Panc1 (cell line): Measurements from ENCODE around the gene PNLIPRP2. TPM values are rescaled to one million over a fixed set of nuclear protein-coding genes. Genes with fewer than 3 reads are reported as not detected.

Experiments used
- ATAC-seq: fragments of 200-7000 bp; cut with Tn5 transposase; 2 replicates; pipeline ENCODE4 v1.9.1; 2020; ENCODE audit warnings: mild to moderate bottlenecking, moderate library complexity
- BruUV-seq: library from RNA; stranded (reverse); fragments of 400-500 nt; replicated peaks from 2 replicates; lab custom pipeline; 2021; lab: Mats Ljungman, UMichigan
- CTCF ChIA-PET: fragments of 300-600 bp; sonication (Branson Sonifier 250); formaldehyde crosslinking; loops from one replicate; lab custom pipeline; 2022; ENCODE audit warnings: antibody characterized with exemption; lab: Charles Lee
- POLR2A ChIA-PET: fragments of 300-600 bp; sonication (Branson Sonifier 250); formaldehyde crosslinking; loops from one replicate; lab custom pipeline; 2022; ENCODE audit warnings: antibody characterized with exemption; lab: Charles Lee
- DNase-seq: peaks from one replicate; pipeline ENCODE4 v3.0.0-alpha.2; 2010; ENCODE audit warnings: low read depth, low spot score
- H3K27ac ChIP-seq: 2 replicates; pipeline ENCODE4 v1.5.1; 2011; ENCODE audit warnings: mild to moderate bottlenecking, low read length, inconsistent platforms
- H3K27me3 ChIP-seq: fragments of 200-500 bp; sonication (Bioruptor generic); 2 replicates; pipeline ENCODE4 v1.6.0; 2014; ENCODE audit warnings: low read length, inconsistent platforms; ENCODE audit not compliant: control insufficient read depth, insufficient read depth
- H3K36me3 ChIP-seq: fragments of 200-500 bp; sonication (Bioruptor generic); 2 replicates; pipeline ENCODE4 v1.5.1; 2014; ENCODE audit warnings: inconsistent platforms, mild to moderate bottlenecking, low read length, moderate library complexity; ENCODE audit not compliant: control insufficient read depth, insufficient read depth
- H3K4me1 ChIP-seq: 2 replicates; pipeline ENCODE4 v1.5.1; 2011; ENCODE audit warnings: inconsistent platforms, mild to moderate bottlenecking, low read length, moderate library complexity; ENCODE audit not compliant: control insufficient read depth, insufficient read depth
- H3K4me3 ChIP-seq, 2 experiments: 2 replicates each; pipeline ENCODE4 v1.5.1; 2011 to 2012; ENCODE audit warnings: low read depth in 2 of 2, low read length in 2 of 2, mild to moderate bottlenecking in 2 of 2, inconsistent platforms in 1 of 2, moderate library complexity in 1 of 2
- H3K9me3 ChIP-seq: fragments of 200-500 bp; sonication (Bioruptor generic); 2 replicates; pipeline ENCODE4 v1.5.1; 2014; ENCODE audit warnings: low read depth, mild to moderate bottlenecking, inconsistent platforms, low read length, moderate library complexity; ENCODE audit not compliant: control insufficient read depth, insufficient read depth
- POLR2AphosphoS5 ChIP-seq: IDR thresholded peaks from 2 replicates; pipeline ENCODE4 v1.6.1; 2012; ENCODE audit warnings: mild to moderate bottlenecking, low read depth, low read length, moderate library complexity
- SIN3A ChIP-seq: IDR thresholded peaks from 2 replicates; pipeline ENCODE4 v1.6.1; 2012; ENCODE audit warnings: low read depth, mild to moderate bottlenecking, low read length, moderate library complexity, borderline replicate concordance; ENCODE audit not compliant: insufficient read depth
- TCF7L2 ChIP-seq: IDR thresholded peaks from 2 replicates; pipeline ENCODE4 v1.6.1; 2011; ENCODE audit warnings: mild to moderate bottlenecking, low read depth, low read length, inconsistent platforms
- in situ Hi-C: cut with HindIII; loops from 2 replicates; pipeline ENCODE4 v1.10.0; 2016; ENCODE audit warnings: low sequenced_read_pairs, low pct_unique_long_range_greater_than_20kb
- intact Hi-C: fragments of 100-400 bp; cut with micrococcal nuclease; formaldehyde crosslinking; loops from one replicate; pipeline ENCODE4 v1.10.0; 2022; ENCODE audit not compliant: unreplicated experiment
- total RNA-seq: library from RNA; stranded (reverse); gene quantifications from one replicate; pipeline ENCODE4 v1.2.1, GENCODE V29; 2021; ENCODE audit not compliant: unreplicated experiment
- TF ChIP-seq, protein P1 (sequence below): fragments of 450-650 bp; IDR thresholded peaks from 2 replicates; pipeline ENCODE4 v1.5.1; 2017; ENCODE audit warnings: mild to moderate bottlenecking
- TF ChIP-seq, protein P2 (sequence below), 2 experiments: IDR thresholded peaks; 2 replicates each; pipeline ENCODE4 v1.6.1; 2011 to 2012; ENCODE audit warnings: low read depth in 2 of 2, control low read depth in 1 of 2, low read length in 1 of 2, mild to moderate bottlenecking in 1 of 2, moderate library complexity in 1 of 2; ENCODE audit not compliant: insufficient read depth in 1 of 2

PNLIPRP2 gene
- total RNA-seq, 1 experiment from 2014 or later = 0.72 TPM

DNA sequence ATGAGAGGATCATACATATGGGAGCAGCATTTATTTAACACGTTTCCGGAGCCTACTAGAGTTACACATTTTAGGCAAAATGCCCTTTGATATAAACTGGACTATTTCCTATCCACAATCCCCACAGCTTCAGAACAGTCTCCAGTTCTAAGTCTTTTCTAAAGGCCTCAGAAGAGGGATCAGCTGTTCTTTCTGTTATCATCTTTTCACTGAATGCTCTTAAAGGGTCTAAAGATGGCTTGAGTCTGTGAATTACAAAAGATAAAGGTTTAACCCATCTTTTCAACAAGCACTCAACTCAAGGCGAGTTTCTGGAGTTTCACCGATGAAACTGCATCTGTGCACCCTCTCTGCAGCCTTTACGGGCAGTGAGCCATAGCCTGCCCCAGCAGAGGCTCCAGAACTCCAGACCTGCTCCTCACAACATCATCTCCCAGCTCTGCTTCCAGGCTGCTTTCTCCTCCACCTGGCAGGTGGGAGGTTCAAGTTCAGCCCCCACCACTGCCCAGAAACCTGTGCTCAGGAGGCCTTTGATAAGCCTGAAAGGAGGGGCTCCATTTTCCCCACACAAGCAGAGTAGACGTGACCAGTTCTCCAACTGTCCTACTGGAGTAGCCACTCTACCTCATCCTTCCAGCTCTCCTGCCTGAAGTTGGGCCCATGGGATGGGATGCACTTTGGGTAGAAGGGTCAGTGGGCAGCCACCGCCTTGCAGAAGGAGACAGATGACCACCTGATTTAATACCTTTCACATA lies 68.2 kb downstream of the PNLIPRP2 start:
- H3K27me3 ChIP-seq = no peaks in the 10 kb centered on the region
- intact Hi-C loops (no loop called here), in situ Hi-C loops (loop anchor here (10.0 kb wide), 1 partner anchor 86 kb away; no protein-coding TSS in a partner anchor)
- H3K36me3 ChIP-seq = no peaks in the 10 kb centered on the region
- TF ChIP-seq POLR2AphosphoS5 (no peak), TCF7L2 (no peak), SIN3A (no peak)
- TF ChIP-seq, protein P1, sequence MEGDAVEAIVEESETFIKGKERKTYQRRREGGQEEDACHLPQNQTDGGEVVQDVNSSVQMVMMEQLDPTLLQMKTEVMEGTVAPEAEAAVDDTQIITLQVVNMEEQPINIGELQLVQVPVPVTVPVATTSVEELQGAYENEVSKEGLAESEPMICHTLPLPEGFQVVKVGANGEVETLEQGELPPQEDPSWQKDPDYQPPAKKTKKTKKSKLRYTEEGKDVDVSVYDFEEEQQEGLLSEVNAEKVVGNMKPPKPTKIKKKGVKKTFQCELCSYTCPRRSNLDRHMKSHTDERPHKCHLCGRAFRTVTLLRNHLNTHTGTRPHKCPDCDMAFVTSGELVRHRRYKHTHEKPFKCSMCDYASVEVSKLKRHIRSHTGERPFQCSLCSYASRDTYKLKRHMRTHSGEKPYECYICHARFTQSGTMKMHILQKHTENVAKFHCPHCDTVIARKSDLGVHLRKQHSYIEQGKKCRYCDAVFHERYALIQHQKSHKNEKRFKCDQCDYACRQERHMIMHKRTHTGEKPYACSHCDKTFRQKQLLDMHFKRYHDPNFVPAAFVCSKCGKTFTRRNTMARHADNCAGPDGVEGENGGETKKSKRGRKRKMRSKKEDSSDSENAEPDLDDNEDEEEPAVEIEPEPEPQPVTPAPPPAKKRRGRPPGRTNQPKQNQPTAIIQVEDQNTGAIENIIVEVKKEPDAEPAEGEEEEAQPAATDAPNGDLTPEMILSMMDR = no peak
- TF ChIP-seq, protein P2, sequence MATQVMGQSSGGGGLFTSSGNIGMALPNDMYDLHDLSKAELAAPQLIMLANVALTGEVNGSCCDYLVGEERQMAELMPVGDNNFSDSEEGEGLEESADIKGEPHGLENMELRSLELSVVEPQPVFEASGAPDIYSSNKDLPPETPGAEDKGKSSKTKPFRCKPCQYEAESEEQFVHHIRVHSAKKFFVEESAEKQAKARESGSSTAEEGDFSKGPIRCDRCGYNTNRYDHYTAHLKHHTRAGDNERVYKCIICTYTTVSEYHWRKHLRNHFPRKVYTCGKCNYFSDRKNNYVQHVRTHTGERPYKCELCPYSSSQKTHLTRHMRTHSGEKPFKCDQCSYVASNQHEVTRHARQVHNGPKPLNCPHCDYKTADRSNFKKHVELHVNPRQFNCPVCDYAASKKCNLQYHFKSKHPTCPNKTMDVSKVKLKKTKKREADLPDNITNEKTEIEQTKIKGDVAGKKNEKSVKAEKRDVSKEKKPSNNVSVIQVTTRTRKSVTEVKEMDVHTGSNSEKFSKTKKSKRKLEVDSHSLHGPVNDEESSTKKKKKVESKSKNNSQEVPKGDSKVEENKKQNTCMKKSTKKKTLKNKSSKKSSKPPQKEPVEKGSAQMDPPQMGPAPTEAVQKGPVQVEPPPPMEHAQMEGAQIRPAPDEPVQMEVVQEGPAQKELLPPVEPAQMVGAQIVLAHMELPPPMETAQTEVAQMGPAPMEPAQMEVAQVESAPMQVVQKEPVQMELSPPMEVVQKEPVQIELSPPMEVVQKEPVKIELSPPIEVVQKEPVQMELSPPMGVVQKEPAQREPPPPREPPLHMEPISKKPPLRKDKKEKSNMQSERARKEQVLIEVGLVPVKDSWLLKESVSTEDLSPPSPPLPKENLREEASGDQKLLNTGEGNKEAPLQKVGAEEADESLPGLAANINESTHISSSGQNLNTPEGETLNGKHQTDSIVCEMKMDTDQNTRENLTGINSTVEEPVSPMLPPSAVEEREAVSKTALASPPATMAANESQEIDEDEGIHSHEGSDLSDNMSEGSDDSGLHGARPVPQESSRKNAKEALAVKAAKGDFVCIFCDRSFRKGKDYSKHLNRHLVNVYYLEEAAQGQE (IDR thresholded peaks at IDR 0.05; ENCODE audit: insufficient read depth in 1 of 2, low read depth in 2 of 2, low read length in 1 of 2) = no peak
- H3K9me3 ChIP-seq = no peaks in the 10 kb centered on the region
- H3K4me3 ChIP-seq = no peak overlapping the region
- ChIA-PET CTCF (interaction anchor here (0.9 to 1.2 kb wide), 2 partner anchors 98 to 486 kb away, joined by 3 read pairs; no protein-coding TSS in a partner anchor), POLR2A (no interaction called here)
- ATAC-seq (no peak), DNase-seq (no peak)
- no TSS peak for BruUV-seq
- no peak overlapping the region for H3K27ac ChIP-seq
- H3K4me1 ChIP-seq = no peaks in the 10 kb centered on the region

DNA sequence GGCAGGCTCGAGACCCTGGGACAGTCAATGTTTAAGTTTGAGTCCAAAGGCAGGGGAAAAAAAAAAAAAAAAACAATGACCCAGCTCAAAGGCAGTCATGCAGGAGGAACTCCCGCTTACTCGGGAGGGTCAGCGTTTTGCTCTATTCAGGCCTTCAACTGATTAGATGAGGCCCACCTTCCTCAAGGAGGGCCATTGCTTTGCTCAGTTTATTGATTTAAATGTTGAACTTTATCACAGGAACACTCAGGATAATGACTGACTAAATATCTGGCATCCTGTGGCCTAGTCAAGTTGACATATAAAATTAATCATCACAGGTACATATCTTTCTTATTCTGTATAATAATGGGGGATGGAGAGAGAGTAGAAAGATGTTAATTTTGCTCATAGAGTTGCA lies 69.0 kb downstream of the PNLIPRP2 start:
- Histone ChIP-seq H3K4me3 (no peak overlapping the region), H3K4me1 (no peaks in the 10 kb centered on the region), H3K36me3 (no peaks in the 10 kb centered on the region), H3K27me3 (no peaks in the 10 kb centered on the region), H3K27ac (no peak overlapping the region), H3K9me3 (no peaks in the 10 kb centered on the region)
- CTCF ChIA-PET = no interaction called here
- intact Hi-C loops = no loop called here
- in situ Hi-C loops = loop anchor here (10.0 kb wide), 1 partner anchor 85 kb away; no protein-coding TSS in a partner anchor
- TF ChIP-seq SIN3A (no peak), TCF7L2 (no peak)
- TF ChIP-seq, protein P2 (IDR thresholded peaks at IDR 0.05; ENCODE audit: insufficient read depth in 1 of 2, low read depth in 2 of 2, low read length in 1 of 2) = no peak
- TF ChIP-seq, protein P1 = no peak
- BruUV-seq = no TSS peak
- no peak for ATAC-seq
- POLR2A ChIA-PET = no interaction called here
- DNase-seq = no peak
